LNCAP (cell line): ENCODE measurements around the gene AMBRA1.

ENCODE experiments used
- TF ChIP-seq, protein P1 (sequence below): fragments of 450-650 bp; IDR thresholded peaks from 2 replicates; pipeline ENCODE4 v1.5.1; 2017; ENCODE audit warnings: mild to moderate bottlenecking

The AMBRA1 gene

DNA sequence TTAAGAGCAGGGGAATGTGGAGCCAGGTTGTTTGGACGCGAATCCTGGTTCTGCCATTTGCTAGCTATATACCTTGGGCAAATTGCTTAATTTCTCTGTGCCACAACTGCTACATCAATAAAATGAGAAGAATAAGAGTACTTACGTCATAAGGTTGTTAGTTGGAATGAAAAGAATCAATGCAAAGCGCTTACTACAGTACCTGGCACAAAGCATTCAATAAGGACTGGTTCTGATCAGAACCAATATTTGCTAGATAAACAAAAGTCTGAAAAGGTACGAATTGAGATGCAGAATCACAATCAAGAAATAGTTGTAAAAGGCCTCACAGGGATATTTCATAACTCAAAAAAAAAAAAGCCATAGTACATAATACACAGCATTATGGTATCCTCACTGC is 11.2 kb downstream of the AMBRA1 start:
- TF ChIP-seq, protein P1, sequence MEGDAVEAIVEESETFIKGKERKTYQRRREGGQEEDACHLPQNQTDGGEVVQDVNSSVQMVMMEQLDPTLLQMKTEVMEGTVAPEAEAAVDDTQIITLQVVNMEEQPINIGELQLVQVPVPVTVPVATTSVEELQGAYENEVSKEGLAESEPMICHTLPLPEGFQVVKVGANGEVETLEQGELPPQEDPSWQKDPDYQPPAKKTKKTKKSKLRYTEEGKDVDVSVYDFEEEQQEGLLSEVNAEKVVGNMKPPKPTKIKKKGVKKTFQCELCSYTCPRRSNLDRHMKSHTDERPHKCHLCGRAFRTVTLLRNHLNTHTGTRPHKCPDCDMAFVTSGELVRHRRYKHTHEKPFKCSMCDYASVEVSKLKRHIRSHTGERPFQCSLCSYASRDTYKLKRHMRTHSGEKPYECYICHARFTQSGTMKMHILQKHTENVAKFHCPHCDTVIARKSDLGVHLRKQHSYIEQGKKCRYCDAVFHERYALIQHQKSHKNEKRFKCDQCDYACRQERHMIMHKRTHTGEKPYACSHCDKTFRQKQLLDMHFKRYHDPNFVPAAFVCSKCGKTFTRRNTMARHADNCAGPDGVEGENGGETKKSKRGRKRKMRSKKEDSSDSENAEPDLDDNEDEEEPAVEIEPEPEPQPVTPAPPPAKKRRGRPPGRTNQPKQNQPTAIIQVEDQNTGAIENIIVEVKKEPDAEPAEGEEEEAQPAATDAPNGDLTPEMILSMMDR = no peak

DNA sequence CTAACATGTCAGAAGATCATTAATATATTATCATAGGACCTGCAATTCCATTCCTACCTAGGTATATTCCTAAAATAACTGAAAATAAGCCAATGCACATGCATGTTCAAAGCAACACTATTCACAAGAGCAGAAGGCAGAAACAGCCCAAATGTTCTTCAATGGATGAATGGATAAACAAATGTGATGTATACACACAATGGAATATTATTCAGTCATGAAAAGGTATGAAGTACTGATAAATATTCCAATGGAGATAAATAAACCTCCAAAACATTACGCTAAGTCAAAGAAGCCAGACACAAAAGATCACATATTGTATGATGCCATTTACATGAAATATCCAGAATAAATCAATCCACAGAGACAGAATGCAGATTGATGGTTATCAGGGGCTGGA is 16.8 kb downstream of the AMBRA1 start:
- TF ChIP-seq, protein P1 = no peak

DNA sequence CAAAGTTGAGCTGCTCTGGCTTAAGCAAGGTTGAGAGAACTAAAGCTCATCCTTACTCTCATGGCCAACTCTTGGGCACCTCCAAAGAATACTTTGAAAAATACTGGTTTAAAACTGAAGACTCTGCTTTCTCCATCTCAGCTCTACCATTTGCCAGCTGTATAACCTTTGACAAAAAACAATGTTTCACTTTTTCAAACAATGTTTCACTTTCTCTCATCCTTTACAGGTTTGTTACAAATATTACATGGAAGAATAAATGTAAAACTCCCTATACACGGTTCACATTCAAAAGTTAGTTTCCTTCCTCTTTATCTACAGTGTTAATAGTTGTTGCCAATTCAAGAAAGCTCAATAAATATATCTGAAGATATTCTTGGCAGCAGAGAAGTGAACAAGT is 19.2 kb downstream of the AMBRA1 start:
- TF ChIP-seq, protein P1 = no peak

DNA sequence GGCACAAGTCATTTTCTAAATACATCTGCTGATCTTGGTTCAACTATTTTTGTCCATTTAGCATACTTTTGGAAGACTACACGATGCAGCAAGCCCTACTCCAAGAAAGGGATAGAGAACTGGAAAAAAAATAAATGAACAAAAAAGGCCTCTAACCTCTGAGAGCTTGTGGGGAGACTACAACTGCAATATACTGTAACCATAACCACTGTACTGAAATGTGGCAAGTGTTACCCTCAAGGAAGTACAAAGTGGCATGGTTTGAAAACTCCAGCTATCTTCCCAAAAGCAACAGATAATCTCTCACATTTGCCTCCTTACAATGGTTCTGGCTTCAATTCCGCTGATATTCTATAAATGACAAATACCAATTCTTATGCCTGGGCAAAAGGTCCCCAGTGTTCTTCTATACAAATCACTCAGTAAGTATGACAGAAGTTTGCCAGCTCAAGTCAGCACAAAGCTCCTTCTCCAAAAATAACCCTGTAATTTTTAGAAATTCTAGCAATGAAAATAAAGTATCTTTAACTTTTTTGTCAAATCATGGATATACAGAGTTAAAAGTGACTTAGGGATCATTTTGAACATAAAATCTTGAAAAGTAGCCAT is 22.9 kb downstream of the AMBRA1 start:
- TF ChIP-seq, protein P1 = no peak

DNA sequence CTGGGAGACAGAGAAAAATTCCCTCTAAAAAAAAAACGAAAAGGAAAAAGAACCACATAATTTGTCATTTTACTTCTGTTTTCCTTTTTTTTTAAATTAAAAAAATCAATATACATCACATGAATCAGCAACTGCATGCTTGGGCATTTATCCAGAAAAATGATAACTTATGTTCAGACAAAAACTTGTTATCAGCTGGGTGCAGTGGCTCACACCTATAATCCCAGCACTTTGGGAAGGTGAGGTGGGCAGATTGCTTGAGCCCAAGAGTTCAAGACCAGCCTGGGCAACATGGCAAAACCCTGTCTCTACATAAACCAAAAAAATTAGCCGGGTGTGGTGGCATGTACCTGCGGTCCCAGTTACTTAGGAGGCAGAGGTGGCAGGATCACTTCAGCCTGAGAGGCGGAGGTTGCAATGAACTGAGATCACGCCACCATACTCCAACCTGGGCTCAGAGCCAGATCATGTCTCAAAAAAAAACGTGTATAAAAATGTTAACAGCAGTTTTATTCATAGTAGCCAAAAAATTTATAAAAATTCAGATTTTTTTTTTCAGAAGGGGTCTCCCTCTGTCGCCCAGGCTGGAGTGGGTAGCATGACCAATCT is 28.5 kb downstream of the AMBRA1 start:
- TF ChIP-seq, protein P1 = no peak

DNA sequence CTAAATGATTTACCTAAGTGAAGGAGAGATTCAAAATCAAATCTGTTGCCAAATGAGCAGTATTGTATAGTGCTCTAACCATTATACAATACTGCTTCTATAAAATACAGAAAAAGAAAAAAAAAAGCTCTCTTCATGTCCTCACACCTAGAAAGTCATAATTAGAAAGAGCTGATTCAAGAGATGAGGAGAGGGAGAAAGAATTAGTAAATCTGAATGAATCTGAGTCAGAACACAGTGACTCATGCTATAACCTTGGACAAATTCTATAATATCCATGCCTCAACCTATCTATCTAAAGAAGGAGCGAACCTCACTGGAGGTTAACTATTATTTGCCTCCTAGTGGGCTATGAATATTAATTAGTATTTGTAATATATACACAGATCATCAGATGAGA is 29.4 kb downstream of the AMBRA1 start:
- TF ChIP-seq, protein P1 = no peak

DNA sequence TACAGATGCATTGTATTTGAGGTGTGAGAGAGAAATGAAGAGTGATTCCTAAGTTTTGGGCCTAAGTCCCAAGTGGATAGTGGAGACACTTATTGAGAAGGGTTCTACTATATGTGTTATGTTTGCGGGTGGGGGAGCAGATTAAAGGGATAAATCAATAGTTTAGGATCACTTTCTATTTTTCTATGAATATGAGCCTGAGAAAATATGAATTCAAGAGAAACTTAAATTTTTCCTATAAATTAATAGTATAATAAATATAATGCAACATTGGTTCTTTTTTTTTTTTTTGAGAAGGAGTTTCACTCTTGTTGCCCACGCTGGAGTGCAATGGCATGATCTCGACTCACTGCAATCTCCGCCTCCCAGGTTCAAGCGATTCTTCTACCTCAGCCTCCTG is 31.3 kb downstream of the AMBRA1 start:
- TF ChIP-seq, protein P1 = no peak
